ENCODE results near the gene TRIM46. TPM values are rescaled to one million over a fixed set of nuclear protein-coding genes. Genes with fewer than 3 reads are reported as not detected.
A peak's percentile ranks its signal among the peaks of the same experiment; 100 is the strongest.
"Not testable (repeated sequence)": the region's sequence is repeated elsewhere in the genome, so short reads cannot be mapped to it uniquely, and the experiment has no call there.

TRIM46 gene
- total RNA-seq, 2 experiments from 2014 or later, result 14.2 to 15.5 TPM

DNA sequence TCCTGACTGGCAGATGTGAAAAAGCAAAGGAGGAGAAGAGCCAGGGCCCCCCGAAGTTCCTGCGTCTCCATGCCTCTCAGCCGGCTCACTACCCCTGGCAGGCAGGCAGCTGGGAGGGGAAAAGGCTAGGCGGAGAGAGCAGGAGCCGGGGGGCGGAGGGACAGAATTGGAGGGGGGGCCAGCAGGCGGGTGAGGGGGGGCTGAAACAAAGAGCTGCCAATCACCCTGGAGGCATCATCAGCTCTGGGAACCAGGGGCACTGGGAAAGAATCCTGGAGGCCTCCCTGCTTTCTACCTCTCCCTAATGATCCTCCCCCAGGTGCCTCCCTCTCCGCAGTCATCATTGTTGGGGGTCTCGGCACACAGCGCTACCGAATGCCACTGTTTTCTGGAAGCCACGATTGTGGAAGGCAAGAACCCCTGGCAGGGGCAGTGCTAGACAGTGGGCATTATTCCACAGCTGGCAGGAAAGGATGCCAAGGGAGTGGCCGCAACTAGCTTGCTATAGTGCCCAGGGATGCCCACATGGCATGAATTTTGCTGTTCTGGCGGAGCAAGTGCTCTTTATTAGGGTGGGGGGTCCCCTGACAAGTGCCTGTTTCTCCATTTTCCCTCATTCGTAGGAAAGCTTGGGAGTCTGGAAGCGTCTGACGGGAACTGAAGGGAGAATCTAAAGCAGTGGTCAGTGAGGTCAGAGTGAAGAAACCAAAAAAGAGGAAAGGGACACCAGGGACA is 34.3 kb downstream of the TRIM46 start, which contains the start of gene THBS3:
Gene THBS3 (minus strand): TSS at position 92 of the 735 bp plus-strand sequence. CDS start 21 bp downstream, at position 71.
- POLR2A ChIA-PET, result no interaction called here

DNA sequence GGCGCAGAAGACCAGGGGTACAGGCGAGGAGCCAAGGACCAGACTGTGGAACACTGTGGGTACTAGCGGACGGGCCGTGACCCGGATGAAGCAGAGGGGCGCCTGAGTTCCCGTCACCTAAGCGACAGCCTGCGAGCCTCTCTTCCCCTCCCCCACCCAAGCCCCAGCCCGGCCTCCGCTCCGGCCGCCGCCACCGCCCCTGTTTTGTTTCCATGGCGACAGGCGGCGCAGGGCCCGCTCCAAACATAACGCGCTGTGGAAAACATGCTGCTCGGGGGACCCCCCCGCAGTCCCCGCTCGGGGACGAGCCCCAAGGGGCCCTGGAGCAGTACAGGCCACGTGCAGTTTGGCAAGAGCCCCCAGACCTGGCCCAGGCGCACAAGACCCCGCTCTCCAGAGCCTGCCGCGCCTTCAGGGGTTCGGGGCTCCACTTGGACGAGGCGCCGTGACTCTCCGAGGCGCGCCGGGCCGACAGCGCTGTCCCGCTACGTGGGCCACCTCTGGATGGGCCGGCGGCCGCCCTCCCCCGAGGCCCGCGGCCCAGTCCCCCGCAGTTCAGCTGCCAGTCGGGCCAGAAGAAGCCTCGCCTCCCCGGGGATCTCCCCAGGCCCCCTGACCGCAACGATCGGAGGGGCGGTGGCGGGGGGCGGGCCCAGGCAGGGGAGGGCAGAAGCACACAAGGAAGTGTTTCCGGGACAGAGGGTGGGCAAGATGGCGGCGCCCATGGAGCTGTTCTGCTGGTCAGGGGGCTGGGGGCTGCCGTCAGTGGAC is 35.1 kb downstream of the TRIM46 start, which contains the start of gene MTX1:
Gene MTX1 (plus strand): TSS at position 155 of the 771 bp plus-strand sequence. CDS start 110 bp downstream, at position 265.
- H3K36me3 Mint-ChIP-seq (ENCODE audit: low read depth), result peaks cover 8% of the 10 kb centered on the region
- H3K27ac Mint-ChIP-seq, result peak within 1 kb of the TSS; percentile 91
- H3K4me3 Mint-ChIP-seq, result peak within 1 kb of the TSS; percentile 82
- peaks cover 31% of the 10 kb centered on the region for H3K4me1 Mint-ChIP-seq
- no peaks in the 10 kb centered on the region for H3K27me3 Mint-ChIP-seq
- ChIA-PET CTCF (interaction anchor here (0.8 to 2.2 kb wide), 4 partner anchors 11 to 36 kb away, joined by 3 to 21 read pairs (median 6); partner anchors contain the start of gene KRTCAP2), POLR2A (interaction anchor here (0.6 kb wide), 1 partner anchor 18 kb away, joined by 3 read pairs; no protein-coding TSS in a partner anchor)
- peak; percentile 90 for DNase-seq
- no peaks in the 10 kb centered on the region for H3K9me3 Mint-ChIP-seq

More for the DNA sequence above, 34.3 kb downstream of the TRIM46 start, which contains the start of gene THBS3:
- CTCF ChIA-PET, result interaction anchor here (0.6 to 2.2 kb wide), 9 partner anchors 14 to 48 kb away, joined by 4 to 21 read pairs (median 5); partner anchors contain the start of genes ENTREP3 and KRTCAP2
- Mint-ChIP-seq H3K9me3 (no peaks in the 10 kb centered on the region), H3K27me3 (no peaks in the 10 kb centered on the region), H3K27ac (peak within 1 kb of the TSS; percentile 91), H3K4me3 (peak within 1 kb of the TSS; percentile 82), H3K4me1 (peaks cover 31% of the 10 kb centered on the region), H3K36me3 (ENCODE audit: low read depth) (peaks cover 8% of the 10 kb centered on the region)
- DNase-seq, result no peak

DNA sequence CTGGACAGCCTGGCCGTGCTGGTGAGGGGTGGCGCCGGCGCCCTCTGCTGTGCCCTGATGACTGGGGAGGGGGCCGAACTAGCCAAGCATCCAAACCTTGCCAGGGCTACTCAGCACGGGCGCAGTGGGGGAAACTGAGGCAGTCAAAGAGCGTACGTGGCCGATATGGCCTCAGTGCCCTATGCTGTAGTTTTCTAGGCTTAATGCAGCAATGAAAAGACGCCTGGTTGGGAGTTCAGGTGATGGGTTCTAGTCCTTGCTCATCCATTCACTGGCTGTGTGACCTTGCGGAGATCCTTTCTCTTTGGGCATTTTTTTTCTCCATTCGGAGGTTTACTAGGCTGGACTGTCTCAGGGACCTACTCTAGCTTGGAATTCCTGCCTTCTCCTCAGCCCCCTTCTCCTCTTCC is 35.7 kb downstream of the TRIM46 start:
- peak overlapping the region; percentile 91 for H3K27ac Mint-ChIP-seq
- peaks cover 8% of the 10 kb centered on the region for H3K36me3 Mint-ChIP-seq (ENCODE audit: low read depth)
- no peaks in the 10 kb centered on the region for H3K27me3 Mint-ChIP-seq
- ChIA-PET POLR2A (interaction anchor here (0.6 kb wide), 1 partner anchor 18 kb away, joined by 3 read pairs; no protein-coding TSS in a partner anchor), CTCF (interaction anchor here (0.8 to 1.4 kb wide), 2 partner anchors 10 to 16 kb away, joined by 3 to 7 read pairs; no protein-coding TSS in a partner anchor)
- H3K9me3 Mint-ChIP-seq, result no peaks in the 10 kb centered on the region
- DNase-seq, result no peak
- H3K4me3 Mint-ChIP-seq, result peak overlapping the region; percentile 82
- H3K4me1 Mint-ChIP-seq, result peaks cover 31% of the 10 kb centered on the region

DNA sequence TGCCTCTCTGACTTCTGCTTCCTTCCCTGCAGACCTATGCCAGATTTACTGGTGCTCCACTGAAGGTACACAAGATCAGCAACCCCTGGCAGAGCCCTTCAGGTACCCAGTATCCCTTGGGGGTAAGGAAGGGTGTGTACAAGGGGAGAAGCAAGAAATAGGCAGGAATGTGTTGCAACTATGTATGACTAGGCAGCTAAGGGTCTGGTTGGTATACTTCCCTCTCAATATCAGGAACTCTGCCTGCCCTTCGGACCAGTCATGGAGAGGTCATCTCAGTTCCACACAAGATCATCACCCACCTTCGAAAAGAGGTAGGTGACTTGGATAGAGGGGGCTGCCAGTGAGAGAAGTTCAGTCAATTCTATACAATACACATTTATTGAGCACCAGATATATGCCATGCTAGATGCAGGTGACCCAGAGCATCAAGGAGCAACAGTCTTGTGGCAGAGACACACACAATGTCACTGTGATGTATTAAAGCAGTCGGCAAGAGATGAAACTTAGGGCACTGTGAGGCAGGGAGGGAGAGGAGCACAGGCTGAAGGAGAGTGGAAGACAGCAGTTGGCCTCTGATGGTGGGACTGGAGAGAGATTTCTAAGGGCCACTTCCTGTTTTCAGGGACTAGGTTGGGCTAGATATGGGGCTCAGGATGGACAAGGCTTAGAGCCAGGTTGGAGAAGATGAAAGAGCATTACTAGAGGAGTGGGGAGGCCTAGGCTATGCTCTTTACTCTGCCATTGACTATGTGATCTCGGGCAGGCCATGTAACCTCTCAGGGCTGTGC is 36.9 kb downstream of the TRIM46 start:
- ChIA-PET CTCF (interaction anchor here (1.5 kb wide), 1 partner anchor 37 kb away, joined by 4 read pairs; the partner anchor contains the start of gene KRTCAP2), POLR2A (no interaction called here)
- Mint-ChIP-seq H3K4me3 (peak overlapping the region; percentile 5), H3K4me1 (peaks cover 37% of the 10 kb centered on the region), H3K36me3 (ENCODE audit: low read depth) (peaks cover 13% of the 10 kb centered on the region), H3K27ac (peak overlapping the region; percentile 9), H3K9me3 (no peaks in the 10 kb centered on the region), H3K27me3 (no peaks in the 10 kb centered on the region)
- no peak for DNase-seq

DNA sequence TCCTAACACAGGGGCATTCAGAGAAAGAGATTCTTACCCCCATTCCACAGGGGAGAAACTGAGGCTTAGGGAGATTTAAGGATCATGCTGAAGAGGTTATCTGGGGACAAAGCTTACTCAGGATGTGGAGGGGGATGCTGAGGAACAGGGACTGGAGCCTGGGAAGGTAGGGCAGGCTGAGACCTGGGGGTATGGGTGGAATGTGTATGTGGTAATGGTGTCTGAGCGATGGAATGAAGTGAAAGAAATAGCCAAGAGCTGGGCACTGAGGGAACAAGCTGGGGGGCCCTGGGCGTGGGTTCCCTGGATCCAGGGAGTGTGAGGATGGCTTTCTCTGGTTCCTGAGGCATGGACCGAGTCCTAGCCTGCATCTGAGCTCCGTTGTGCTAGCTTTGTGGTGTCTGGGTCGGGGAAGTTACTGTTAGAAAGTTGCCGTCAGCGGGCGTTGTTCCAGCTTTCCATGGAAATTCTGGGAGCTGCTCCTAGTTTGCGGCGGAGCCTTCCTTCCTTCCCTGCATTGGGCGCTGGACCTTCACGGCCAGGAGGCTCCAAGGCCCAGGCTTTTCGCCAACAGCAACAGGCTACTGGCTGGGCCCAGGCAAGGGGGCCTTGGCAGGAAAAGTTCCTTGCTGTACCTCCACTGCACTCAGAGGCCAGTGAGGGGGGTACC is 37.9 kb downstream of the TRIM46 start:
- CTCF ChIA-PET, result interaction anchor here (1.1 to 1.5 kb wide), 2 partner anchors 36 to 38 kb away, joined by 3 to 4 read pairs; partner anchors contain the start of gene KRTCAP2
- Mint-ChIP-seq H3K4me1 (peaks cover 37% of the 10 kb centered on the region), H3K36me3 (ENCODE audit: low read depth) (peaks cover 13% of the 10 kb centered on the region)
- H3K9me3 Mint-ChIP-seq, H3K27ac Mint-ChIP-seq, DNase-seq, POLR2A ChIA-PET, H3K27me3 Mint-ChIP-seq, H3K4me3 Mint-ChIP-seq: not testable (repeated sequence)

DNA sequence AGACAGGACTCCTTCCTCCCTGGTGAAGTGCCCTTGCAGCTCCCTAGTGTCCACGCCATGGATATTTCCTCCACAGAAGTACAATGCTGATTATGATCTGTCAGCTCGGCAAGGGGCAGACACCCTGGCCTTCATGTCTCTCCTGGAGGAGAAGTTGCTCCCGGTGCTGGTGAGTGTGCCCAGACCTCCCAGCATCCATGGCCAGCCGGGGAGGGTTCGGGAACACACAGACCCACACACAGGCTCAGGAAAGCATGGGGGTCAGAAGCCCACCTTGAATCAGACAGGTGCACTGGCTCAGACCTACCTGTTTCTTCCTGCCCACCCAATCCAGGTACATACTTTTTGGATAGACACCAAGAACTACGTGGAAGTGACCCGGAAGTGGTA is 38.4 kb downstream of the TRIM46 start:
- H3K4me3 Mint-ChIP-seq, H3K27ac Mint-ChIP-seq, H3K27me3 Mint-ChIP-seq, H3K9me3 Mint-ChIP-seq, POLR2A ChIA-PET, DNase-seq: not testable (repeated sequence)
- H3K4me1 Mint-ChIP-seq, result peaks cover 32% of the 10 kb centered on the region
- H3K36me3 Mint-ChIP-seq (ENCODE audit: low read depth), result peaks cover 13% of the 10 kb centered on the region
- CTCF ChIA-PET, result interaction anchor here (0.6 to 1.5 kb wide), 3 partner anchors 36 to 588 kb away, joined by 3 to 4 read pairs (median 3); partner anchors contain the start of gene KRTCAP2

DNA sequence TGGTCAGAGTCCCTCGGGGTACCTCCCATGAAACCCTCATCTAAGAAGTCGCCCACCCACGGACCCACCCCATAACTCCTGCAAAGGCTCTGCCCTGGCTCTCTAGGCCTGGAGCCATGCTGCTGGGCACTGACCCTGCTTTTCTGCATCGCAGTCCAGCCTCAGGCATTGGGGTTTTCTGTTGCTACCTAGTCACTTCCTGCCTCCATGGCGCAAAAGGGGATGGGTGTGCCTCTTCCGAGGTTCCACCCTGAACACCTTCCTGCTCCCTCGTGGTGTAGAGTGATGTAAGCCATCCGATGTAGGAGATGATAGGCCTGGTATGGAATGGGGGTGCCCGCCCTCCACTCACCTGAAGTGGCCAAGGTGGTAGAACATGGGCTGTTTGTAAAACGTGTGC is 41.1 kb downstream of the TRIM46 start:
- H3K4me1 Mint-ChIP-seq, result peaks cover 31% of the 10 kb centered on the region
- H3K9me3 Mint-ChIP-seq, DNase-seq, POLR2A ChIA-PET, H3K4me3 Mint-ChIP-seq, CTCF ChIA-PET, H3K27me3 Mint-ChIP-seq: not testable (repeated sequence)
- peak overlapping the region; percentile 82 for H3K27ac Mint-ChIP-seq
- H3K36me3 Mint-ChIP-seq (ENCODE audit: low read depth), result peaks cover 13% of the 10 kb centered on the region

DNA sequence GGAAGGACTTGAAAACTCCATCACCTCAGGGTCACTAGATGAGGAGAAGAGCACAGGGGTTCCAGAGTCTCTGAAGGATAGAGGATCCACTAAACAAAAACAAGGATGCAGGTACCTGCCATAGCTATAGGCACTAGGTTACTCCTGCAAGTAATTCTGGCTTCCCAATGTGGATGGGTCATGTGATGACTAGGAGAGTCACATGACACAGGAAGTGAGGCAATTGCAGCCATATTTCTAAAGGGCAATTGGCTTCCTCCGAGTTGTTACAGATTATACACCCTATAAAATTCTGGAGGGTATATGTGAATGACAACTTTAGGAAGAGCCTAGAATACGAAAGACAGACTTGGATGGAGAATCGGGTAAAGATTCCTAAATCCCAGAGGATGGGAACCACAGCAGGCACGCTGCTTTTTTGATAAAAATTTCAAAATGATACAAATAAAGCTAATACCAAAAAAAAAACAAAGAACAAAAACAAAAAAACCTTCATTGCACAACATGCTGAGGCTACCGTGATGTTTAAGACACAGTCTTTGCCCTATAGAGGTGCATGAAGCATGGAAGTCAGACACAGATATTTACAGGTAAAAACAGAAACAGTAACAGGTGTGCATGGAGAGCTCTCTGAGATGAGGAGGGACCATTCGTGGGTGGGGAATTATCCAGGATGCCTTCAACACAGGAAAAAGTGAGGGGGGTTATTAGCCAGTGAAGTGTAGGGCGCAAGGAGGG is 45.4 kb downstream of the TRIM46 start:
- CTCF ChIA-PET, result interaction anchor here (1.0 to 2.0 kb wide), 5 partner anchors 10 to 105 kb away, joined by 3 to 6 read pairs (median 3); no protein-coding TSS in a partner anchor
- Mint-ChIP-seq H3K27ac (peak overlapping the region; percentile 87), H3K36me3 (ENCODE audit: low read depth) (peaks cover 9% of the 10 kb centered on the region), H3K4me1 (peaks cover 33% of the 10 kb centered on the region), H3K27me3 (no peaks in the 10 kb centered on the region), H3K9me3 (peaks cover 2% of the 10 kb centered on the region), H3K4me3 (no peak overlapping the region)
- POLR2A ChIA-PET, result interaction anchor here (0.6 kb wide), 1 partner anchor 1683 kb away, joined by 3 read pairs; the partner anchor contains the start of gene S100A6
- DNase-seq, result peak; percentile 46

DNA sequence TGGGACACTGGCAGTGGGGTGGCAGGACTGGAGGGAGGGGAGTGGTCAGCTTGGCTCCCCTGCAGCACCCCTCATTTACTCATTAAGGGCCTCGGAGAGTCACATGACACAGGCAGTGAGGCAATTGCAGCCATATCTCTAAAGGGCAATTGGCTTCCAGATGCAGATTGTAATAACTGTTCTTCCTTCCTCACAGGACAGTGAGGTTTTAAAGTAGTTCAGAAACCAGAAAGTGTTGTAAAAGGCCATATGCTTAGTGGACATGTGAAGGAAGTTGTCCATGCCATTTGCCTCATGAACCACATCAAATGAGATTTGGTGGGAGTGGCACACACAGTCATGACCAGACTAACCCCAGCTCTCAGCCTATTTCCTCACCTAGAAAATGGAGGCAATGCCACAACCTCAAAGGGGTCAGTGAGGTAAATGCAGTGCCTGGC is 46.0 kb downstream of the TRIM46 start:
- CTCF ChIA-PET, result interaction anchor here (1.0 to 2.0 kb wide), 3 partner anchors 10 to 104 kb away, joined by 3 to 6 read pairs (median 4); no protein-coding TSS in a partner anchor
- Mint-ChIP-seq H3K4me3 (no peak overlapping the region), H3K27me3 (no peaks in the 10 kb centered on the region), H3K27ac (peak overlapping the region; percentile 87), H3K9me3 (peaks cover 2% of the 10 kb centered on the region), H3K36me3 (ENCODE audit: low read depth) (peaks cover 12% of the 10 kb centered on the region), H3K4me1 (peaks cover 36% of the 10 kb centered on the region)
- DNase-seq, result no peak
- POLR2A ChIA-PET, result interaction anchor here (0.6 kb wide), 1 partner anchor 1684 kb away, joined by 3 read pairs; the partner anchor contains the start of gene S100A6

DNA sequence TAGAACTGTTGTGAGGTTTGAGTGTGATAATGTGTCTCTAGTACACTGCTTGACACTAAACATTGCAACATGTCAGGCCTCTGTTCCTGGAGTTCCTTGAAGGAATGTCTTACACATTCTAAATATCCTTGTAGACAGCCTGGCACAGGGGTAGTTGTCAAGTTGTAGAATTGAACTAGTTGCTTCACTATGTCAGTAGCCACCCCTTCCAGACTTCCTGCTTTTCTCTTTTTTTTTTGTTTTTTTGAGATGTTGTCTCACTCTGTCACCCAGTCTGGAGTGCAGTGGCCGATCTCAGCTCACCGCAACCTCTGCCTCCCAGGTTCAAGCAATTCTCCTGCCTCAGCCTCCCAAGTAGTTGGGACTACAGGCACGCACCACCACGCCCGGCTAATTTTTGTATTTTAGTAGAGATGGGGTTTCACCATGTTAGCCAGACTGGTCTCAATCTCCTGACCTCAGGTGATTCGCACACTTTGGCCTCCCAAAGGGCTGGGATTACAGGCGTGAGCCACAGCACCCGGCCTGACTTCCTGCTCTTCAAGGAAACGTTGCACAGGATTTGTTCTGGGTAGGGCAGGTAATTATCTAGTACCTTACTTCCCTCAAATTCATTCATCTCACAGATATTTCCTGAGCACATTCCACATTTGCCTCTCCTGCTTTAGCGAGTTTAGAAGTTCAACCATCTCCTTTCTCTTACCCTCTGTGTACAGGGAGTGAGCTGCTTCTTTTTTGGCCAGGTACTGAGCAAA is 46.7 kb downstream of the TRIM46 start:
- CTCF ChIA-PET, result interaction anchor here (0.6 to 1.3 kb wide), 3 partner anchors 11 to 117 kb away, joined by 3 to 4 read pairs (median 3); no protein-coding TSS in a partner anchor
- H3K9me3 Mint-ChIP-seq, DNase-seq, H3K4me3 Mint-ChIP-seq, H3K27me3 Mint-ChIP-seq, POLR2A ChIA-PET: not testable (repeated sequence)
- H3K36me3 Mint-ChIP-seq (ENCODE audit: low read depth), result peaks cover 11% of the 10 kb centered on the region
- peaks cover 36% of the 10 kb centered on the region for H3K4me1 Mint-ChIP-seq
- peak overlapping the region; percentile 75 for H3K27ac Mint-ChIP-seq
